GM23248 (cell line): ENCODE data around the gene RIC8B.

Experiments
- EZH2 ChIP-seq: fragments of 200-600 bp; sonication (generic); IDR thresholded peaks from 2 replicates; pipeline ENCODE4 v1.6.1; 2018; ENCODE audit warnings: antibody characterized with exemption, mild to moderate bottlenecking; ENCODE audit not compliant: insufficient read depth, poor library complexity, severe bottlenecking
- EZH2phosphoT487 ChIP-seq: fragments of 200-600 bp; sonication (generic); IDR thresholded peaks from 2 replicates; pipeline ENCODE4 v1.6.1; 2018; ENCODE audit warnings: antibody characterized with exemption, moderate library complexity, mild to moderate bottlenecking, low read depth; ENCODE audit not compliant: insufficient read depth

DNA sequence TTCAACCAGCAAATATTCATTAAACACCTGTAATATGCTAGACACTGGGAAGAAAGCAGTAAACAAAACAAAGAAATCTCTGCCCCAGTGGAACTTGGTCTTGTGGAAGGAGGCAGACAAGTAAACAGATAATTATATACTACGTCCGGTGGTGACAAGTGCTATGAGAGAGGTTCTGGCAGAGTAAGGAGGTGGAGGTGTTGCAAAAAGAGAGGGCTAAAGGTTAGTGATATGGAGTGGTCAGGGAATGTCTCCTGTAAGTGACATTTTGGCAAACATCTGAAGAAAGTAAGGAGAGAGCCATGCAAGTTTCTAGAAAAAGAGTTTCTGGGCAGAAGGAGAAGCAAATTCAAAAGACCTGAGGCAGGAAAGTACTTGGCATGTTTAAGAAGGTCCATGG, 73.4 kb downstream of the RIC8B start:
- TF ChIP-seq EZH2: no peak
- TF ChIP-seq EZH2phosphoT487: no peak
